ENCODE measurements around the gene TPSD1. TPM values are rescaled to one million over a fixed set of nuclear protein-coding genes. Genes with fewer than 3 reads are reported as not detected.
A peak's percentile ranks its signal among the peaks of the same experiment; 100 is the strongest.
"Not testable (repeated sequence)": the region's sequence is repeated elsewhere in the genome, so short reads cannot be mapped to it uniquely, and the experiment has no call there.

Gene TPSD1
- total RNA-seq, 1 donor from 2014 or later: 0.51 TPM

GRCh38 chr16:1281517-1281916 is 25.6 kb downstream of the TPSD1 start:
- DNase-seq: no peak

DNA sequence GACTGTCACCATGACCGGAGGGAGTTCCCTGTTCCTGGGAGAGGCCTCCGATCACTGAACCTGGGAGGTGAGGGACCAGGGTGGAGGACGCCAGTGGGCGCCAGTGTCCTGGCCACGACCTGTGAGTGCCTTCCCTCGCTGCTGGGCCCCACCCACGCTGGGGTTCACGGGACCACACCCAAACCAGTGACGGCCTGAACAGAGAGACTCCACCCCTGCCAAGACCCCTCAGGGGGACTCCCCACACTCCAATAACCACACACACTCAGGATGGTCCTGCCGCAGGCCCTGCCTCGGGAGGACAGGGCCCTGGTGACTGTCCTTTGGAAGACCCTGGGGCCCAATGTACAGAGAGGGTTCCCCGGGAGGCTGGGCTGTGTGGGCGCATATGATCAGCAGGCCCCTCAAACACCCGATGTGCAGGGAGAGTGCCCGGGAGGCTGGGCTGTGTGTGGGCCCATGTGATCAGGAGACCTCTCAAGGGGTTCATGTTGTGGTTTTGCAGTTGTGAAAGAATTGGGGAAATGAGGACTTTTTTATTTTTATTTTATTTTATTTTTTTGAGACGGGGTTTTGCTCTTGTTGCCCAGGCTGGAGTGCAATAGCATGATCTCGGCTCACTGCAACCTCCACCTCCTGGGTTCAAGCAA is 26.6 kb downstream of the TPSD1 start:
- DNase-seq: no peak

GRCh38 chr16:1283296-1283695 is 27.4 kb downstream of the TPSD1 start:
- no peak for DNase-seq

DNA sequence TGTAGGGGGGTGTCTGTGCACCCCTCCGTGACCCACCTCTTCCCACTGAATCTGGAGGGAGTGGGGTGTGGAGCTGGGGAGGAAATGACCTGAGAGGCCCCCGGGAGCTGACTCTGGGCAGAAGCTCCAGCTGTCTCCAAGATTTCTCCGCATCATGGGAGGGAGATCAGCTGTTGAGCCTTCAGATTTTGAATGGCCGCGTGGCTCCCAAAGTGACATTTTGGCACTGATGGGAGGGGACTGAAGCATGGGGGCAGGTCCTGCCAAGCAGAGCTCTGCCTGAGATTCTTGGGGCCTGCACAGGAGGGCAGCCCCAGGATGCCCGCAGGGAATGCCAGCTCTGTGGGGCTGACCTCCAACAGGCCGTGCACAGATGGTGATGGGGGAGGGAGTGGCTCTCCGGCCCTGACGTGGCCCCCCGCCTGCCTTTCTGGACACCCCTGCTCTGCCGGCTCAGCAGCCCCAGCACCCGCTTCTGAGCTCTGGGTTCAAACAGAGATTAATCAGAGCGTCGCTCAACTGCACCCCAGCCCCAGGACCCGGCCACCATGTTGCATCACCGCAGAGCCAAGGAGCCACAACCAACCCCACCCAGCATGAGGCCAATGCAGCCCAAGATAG is 28.2 kb downstream of the TPSD1 start:
- peak; percentile 33 for DNase-seq

- DNase-seq: no peak
These were observed 30.0 kb downstream of the TPSD1 start for GRCh38 chr16:1285669-1286512.

- DNase-seq: no peak
These were observed 30.7 kb downstream of the TPSD1 start for GRCh38 chr16:1286513-1287094.

GRCh38 chr16:1287982-1288670 is 32.3 kb downstream of the TPSD1 start:
- no peak for DNase-seq

- no peak for DNase-seq
These were observed 33.1 kb downstream of the TPSD1 start for GRCh38 chr16:1288813-1289476.

DNA sequence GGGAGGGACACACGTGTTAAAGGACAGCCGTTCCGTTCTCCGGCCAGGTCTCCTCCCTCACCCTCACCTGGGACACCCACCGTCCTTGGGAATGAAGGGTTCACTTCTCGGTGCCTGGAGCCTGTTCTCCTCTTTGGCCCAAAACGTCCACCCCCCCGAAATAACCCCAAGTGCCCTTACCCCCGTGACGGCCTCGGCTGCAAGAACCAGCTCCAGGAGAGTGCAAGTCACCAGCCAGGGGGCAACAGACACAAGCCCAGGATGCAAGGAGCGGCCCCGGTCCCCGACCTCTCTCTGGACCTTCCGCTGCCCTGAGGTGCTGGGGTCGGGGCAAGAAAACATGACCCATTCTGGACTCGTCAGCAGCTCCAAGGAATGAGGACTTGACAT is 33.6 kb downstream of the TPSD1 start:
- no peak for DNase-seq

GRCh38 chr16:1290063-1290501 is 34.2 kb downstream of the TPSD1 start:
- DNase-seq: no peak

- DNase-seq: no peak
These were observed 35.1 kb downstream of the TPSD1 start for GRCh38 chr16:1290860-1291575.

DNA sequence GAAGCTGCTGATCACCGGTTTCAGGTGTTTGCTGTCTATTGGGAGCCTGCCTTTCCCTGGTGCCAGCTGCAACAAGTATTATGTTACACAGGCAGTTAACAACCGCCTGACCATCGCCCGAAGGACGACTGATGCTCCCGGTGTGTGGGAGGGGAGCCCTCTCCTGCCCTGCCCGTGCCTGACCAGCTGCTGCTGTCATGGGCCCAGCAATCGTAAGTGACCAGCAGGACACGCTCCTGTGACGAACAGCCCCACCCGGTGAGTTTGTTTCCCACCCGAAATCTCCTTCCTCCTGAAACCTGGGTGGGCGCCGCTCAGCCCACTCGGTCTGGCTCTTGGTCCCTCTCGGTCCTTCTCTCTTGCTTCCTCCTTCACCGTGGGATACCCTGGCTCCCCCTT is 35.7 kb downstream of the TPSD1 start:
- no peak for DNase-seq

DNA sequence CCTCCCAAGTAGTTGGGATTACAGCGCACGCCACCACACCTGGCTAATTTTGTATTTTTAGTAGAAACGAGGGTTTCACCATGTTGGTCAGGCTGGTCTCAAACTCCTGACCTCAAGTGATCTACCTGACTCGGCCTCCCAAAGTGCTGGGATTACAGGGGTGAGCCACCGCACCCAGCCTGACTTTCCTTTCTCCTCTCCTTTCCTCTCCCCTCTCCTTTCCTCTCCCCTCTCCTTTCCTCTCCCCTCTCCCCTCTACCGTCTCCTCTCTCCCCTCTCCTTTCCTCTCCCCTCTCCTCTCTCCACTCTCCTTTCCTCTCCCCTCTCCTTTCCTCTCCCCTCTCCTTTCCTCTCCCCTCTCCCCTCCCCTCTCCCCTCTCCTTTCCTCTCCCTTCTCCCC is 36.3 kb downstream of the TPSD1 start:
- not testable (repeated sequence) for DNase-seq

- DNase-seq: not testable (repeated sequence)
These were observed 36.9 kb downstream of the TPSD1 start for GRCh38 chr16:1292808-1293207.

GRCh38 chr16:1293921-1294656 is 38.2 kb downstream of the TPSD1 start:
- DNase-seq: no peak

GRCh38 chr16:1295465-1295864 is 39.6 kb downstream of the TPSD1 start:
- no peak for DNase-seq

GRCh38 chr16:1296688-1297017 is 40.8 kb downstream of the TPSD1 start:
- DNase-seq: not testable (repeated sequence)

DNA sequence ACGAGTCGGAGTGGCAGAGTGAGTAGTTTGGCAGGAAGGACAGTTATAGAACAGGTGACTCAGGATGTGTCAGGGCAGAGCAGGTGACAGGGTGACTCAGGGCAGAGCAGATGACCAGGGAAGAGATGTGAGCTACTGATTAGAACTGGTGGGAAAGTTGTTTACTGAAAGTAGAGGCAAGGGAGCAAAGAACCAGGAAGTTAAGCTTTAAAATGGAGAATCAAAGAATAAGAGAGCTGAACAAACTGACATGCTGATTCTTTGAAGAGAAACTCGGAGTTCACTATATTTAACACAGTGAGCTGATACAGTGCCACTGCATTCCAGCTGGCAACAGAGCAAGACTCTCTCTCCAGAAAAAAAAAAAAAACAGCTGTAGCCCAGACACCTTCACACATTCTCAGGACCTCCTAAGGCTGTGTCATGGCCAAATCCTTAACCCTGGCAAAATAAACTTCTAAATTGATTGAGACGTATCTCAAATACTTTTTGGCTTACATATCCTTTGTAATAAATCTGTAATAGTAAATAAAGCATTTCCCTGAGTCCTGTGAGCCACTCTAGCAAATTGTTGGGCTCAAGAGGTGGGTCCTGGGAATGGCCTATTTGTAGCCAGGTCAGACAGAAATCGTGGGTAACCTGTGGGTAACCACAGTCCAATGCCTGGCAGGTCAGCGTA is 41.3 kb downstream of the TPSD1 start:
- no peak for DNase-seq

- DNase-seq: no peak
These were observed 42.5 kb downstream of the TPSD1 start for GRCh38 chr16:1298406-1298805.
